ENCODE results near the gene BORA.
"Not testable (repeated sequence)": the region's sequence is repeated elsewhere in the genome, so short reads cannot be mapped to it uniquely, and the experiment has no call there.

BORA gene

GRCh38 chr13:72774019-72774418 lies 46.3 kb downstream of the BORA start:
- no peak for DNase-seq

- peak; percentile 99 for DNase-seq
These were observed 54.0 kb downstream of the BORA start, which contains the start of the genes DIS3 and PIBF1 for GRCh38 chr13:72781451-72782439. Gene DIS3 (minus strand): TSS chr13:72781900. CDS start chr13:72781832, 68 bp downstream. Gene PIBF1 (plus strand): TSS chr13:72782133. CDS start chr13:72783470, 1,337 bp downstream.

- DNase-seq = no peak
These were observed 55.0 kb downstream of the BORA start for GRCh38 chr13:72782717-72783116.

- DNase-seq = not testable (repeated sequence)
These were observed 57.0 kb downstream of the BORA start for GRCh38 chr13:72784679-72785078.

- no peak for DNase-seq
These were observed 61.1 kb downstream of the BORA start for GRCh38 chr13:72788831-72789230.

GRCh38 chr13:72792640-72793039 lies 64.9 kb downstream of the BORA start:
- no peak for DNase-seq

GRCh38 chr13:72798817-72799216 lies 71.1 kb downstream of the BORA start:
- DNase-seq = no peak

GRCh38 chr13:72804301-72804700 lies 76.6 kb downstream of the BORA start:
- no peak for DNase-seq

Measured in COR-L47 (cell line).